ENCODE results near the gene TSPAN10. TPM values are rescaled to one million over a fixed set of nuclear protein-coding genes. Genes with fewer than 3 reads are reported as not detected.

Gene TSPAN10
- total RNA-seq, 1 donor from 2014 or later = 0.53 TPM

DNA sequence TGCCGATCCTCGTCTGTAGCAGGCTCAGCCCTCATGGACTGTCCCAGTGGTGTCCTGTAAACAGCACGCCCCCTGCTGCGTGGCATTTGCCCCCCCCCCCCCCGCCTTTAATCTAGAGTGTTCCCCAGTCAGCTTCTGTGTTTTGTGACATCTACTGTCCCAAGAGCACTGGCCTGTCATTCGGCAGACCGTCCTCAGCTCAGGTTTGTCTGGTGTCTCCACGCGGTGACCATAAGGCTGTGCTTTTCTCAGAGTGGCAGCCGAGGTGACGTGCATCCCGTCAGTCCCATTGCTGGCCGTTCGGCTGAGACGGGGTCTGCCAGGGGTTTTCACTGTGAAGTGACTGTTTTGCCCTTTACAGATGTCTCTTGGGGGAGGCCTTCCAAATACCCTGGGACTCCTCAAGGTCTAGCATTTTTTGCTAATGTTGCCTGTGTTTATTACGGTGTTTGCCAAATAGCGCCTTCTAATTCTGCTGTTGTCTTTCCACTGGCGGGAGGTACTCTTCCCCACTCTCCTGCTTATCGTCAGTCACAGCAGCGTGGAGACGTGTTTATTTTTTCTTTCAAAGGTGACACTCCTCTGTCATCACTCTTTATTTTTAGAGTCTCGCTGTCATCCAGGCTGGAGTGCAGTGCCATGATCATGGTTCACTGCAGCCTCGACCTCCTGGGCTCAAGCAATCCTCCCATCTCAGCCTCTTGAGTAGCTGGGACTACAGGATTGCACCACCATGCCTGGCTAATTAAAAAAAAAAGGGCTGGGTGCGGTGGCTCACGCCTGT, 60.5 kb downstream of the TSPAN10 start:
- DNase-seq (ENCODE audit: low read depth) = no peak
- H3K27me3 ChIP-seq (ENCODE audit: control insufficient read depth, insufficient read depth, low read length) = no peaks in the 10 kb centered on the region
- H3K36me3 ChIP-seq (ENCODE audit: control insufficient read depth, insufficient read depth, low read length) = peaks cover 40% of the 10 kb centered on the region
- H3K4me3 ChIP-seq (ENCODE audit: low read depth, low read length) = no peak overlapping the region
- no peak for TF ChIP-seq CTCF (IDR thresholded peaks at IDR 0.05; ENCODE audit: insufficient read depth, low read length, severe bottlenecking)
- FAIRE-seq = peak; percentile 36

Other genes starting within 250 kb of the TSPAN10 start
- gene BAHCC1, start 241.7 kb upstream of the TSPAN10 start, total RNA-seq = 0.79 and 1.8 TPM in 2 replicates
- 2,981 and 3,623 TPM in 2 replicates for gene ACTG1, start 124.4 kb upstream of the TSPAN10 start, total RNA-seq
- 1.2 and 1.3 TPM in 2 replicates for gene FSCN2, start 108.8 kb upstream of the TSPAN10 start, total RNA-seq
- 10.5 and 12.8 TPM in 2 replicates for gene FAAP100, start 84.8 kb upstream of the TSPAN10 start, total RNA-seq
- gene NPLOC4, start 84 bp upstream of the TSPAN10 start, total RNA-seq = 60.0 and 61.2 TPM in 2 replicates
- not detected in 2 replicates for gene PDE6G, start 19.3 kb downstream of the TSPAN10 start, total RNA-seq
- gene OXLD1, start 29.4 kb downstream of the TSPAN10 start, total RNA-seq = 47.7 and 73.7 TPM in 2 replicates
- 6.8 and 10.2 TPM in 2 replicates for gene CCDC137, start 29.5 kb downstream of the TSPAN10 start, total RNA-seq
- 23.0 and 25.8 TPM in 2 replicates for gene ARL16, start 46.6 kb downstream of the TSPAN10 start, total RNA-seq
- gene HGS, start 46.8 kb downstream of the TSPAN10 start, total RNA-seq = 77.7 and 84.4 TPM in 2 replicates
- 11.6 and 13.6 TPM in 2 replicates for gene MRPL12, start 66.2 kb downstream of the TSPAN10 start, total RNA-seq
- 20.3 and 21.1 TPM in 2 replicates for gene SLC25A10, start 75.1 kb downstream of the TSPAN10 start, total RNA-seq
- not detected in 2 replicates for gene GCGR, start 167.0 kb downstream of the TSPAN10 start, total RNA-seq
- 25.8 and 32.6 TPM in 2 replicates for gene MCRIP1, start 196.1 kb downstream of the TSPAN10 start, total RNA-seq
- gene PPP1R27, start 197.9 kb downstream of the TSPAN10 start, total RNA-seq = 0.13 TPM in 1 of 2 replicates, not detected in the other
- gene P4HB, start 223.3 kb downstream of the TSPAN10 start, total RNA-seq = 673 and 821 TPM in 2 replicates
- gene ARHGDIA, start 234.1 kb downstream of the TSPAN10 start, total RNA-seq = 57.4 and 67.0 TPM in 2 replicates

Measured in bronchial epithelial cell (primary cell).